K562 (cell line): ENCODE results near the gene IRF3. TPM values are rescaled to one million over a fixed set of nuclear protein-coding genes. Genes with fewer than 3 reads are reported as not detected.

Experiments
- ARNT ChIP-seq, 2 experiments: fragments of 450-650 bp; IDR thresholded peaks; 2 replicates each; pipeline ENCODE4 v1.6.1; 2016; ENCODE audit warnings: mild to moderate bottlenecking in 1 of 2
- ATF1 ChIP-seq, 2 experiments: fragments of 450-650 bp in 1 of 2; IDR thresholded peaks; 2 replicates each; pipeline ENCODE4 v1.6.1; 2016; ENCODE audit warnings: missing compliant biosample characterization in 1 of 2, missing genetic modification characterization in 1 of 2
- ATF2 ChIP-seq: sonication (generic); formaldehyde crosslinking; IDR thresholded peaks from 2 replicates; pipeline ENCODE4 v1.8.1; 2022; ENCODE audit warnings: missing genetic modification reagents
- CREB3 ChIP-seq: fragments of 450-650 bp; conservative IDR thresholded peaks from 2 replicates; pipeline ENCODE4 v1.6.1; 2016; ENCODE audit warnings: missing genetic modification characterization, low read depth, mild to moderate bottlenecking, missing compliant biosample characterization, moderate library complexity
- HLTF ChIP-seq: fragments of 450-650 bp; IDR thresholded peaks from 2 replicates; pipeline ENCODE4 v1.6.1; 2016
- HNRNPH1 ChIP-seq: fragments of 200-400 bp; formaldehyde crosslinking; optimal IDR thresholded peaks from 2 replicates; pipeline ENCODE3; 2017; ENCODE audit warnings: low read depth, mild to moderate bottlenecking, low read length, moderate library complexity
- L3MBTL2 ChIP-seq: fragments of 450-650 bp; IDR thresholded peaks from 2 replicates; pipeline ENCODE4 v1.6.1; 2016; ENCODE audit warnings: mild to moderate bottlenecking, moderate library complexity
- RBM15 ChIP-seq: fragments of 200-400 bp; formaldehyde crosslinking; IDR thresholded peaks from 2 replicates; pipeline ENCODE4 v1.6.1; 2018; ENCODE audit warnings: mild to moderate bottlenecking, low read length, moderate library complexity; ENCODE audit not compliant: insufficient read depth
- RCOR1 ChIP-seq, 2 experiments: IDR thresholded peaks; 2 replicates each; pipeline ENCODE4 v1.6.1; 2012; ENCODE audit warnings: low read depth in 2 of 2, low read length in 2 of 2, borderline replicate concordance in 1 of 2, improper control_type of control experiment in 1 of 2
- SAFB ChIP-seq: fragments of 200-400 bp; formaldehyde crosslinking; IDR thresholded peaks from 2 replicates; pipeline ENCODE4 v1.6.1; 2017; ENCODE audit warnings: low read depth, low read length, borderline replicate concordance
- SMARCA4 ChIP-seq: fragments of 450-650 bp; IDR thresholded peaks from 2 replicates; pipeline ENCODE4 v1.6.1; 2016
- TGIF2 ChIP-seq: sonication (generic); formaldehyde crosslinking; IDR thresholded peaks from 2 replicates; pipeline ENCODE4 v1.8.1; 2022; ENCODE audit warnings: mild to moderate bottlenecking, missing genetic modification reagents, moderate library complexity
- XRCC4 ChIP-seq: IDR thresholded peaks from one replicate; pipeline ENCODE4 v1.6.1; 2011; ENCODE audit not compliant: insufficient read depth, insufficient read length; ENCODE audit errors: extremely low read depth
- ZFP1 ChIP-seq: fragments of 450-650 bp; formaldehyde crosslinking; IDR thresholded peaks from 2 replicates; pipeline ENCODE4 v1.4.0; 2020; ENCODE audit warnings: mild to moderate bottlenecking, mixed read lengths
- ZNF175 ChIP-seq: fragments of 200-800 bp; sonication (Bioruptor generic); IDR thresholded peaks from 2 replicates; pipeline ENCODE4 v1.6.1; 2016; ENCODE audit warnings: low read depth, mild to moderate bottlenecking, missing genetic modification characterization, missing compliant biosample characterization
- ZNF561 ChIP-seq: fragments of 450-650 bp; formaldehyde crosslinking; conservative IDR thresholded peaks from 2 replicates; pipeline ENCODE4 v1.4.0; 2020; ENCODE audit warnings: mild to moderate bottlenecking, moderate library complexity
- ZNF785 ChIP-seq: fragments of 250-450 bp; sonication (Bioruptor Pico); IDR thresholded peaks from 2 replicates; pipeline ENCODE4 v1.4.0; 2020; ENCODE audit warnings: mild to moderate bottlenecking
- polyA plus RNA-seq, 8 experiments: library from polyadenylated mRNA; depleted of rRNA in 4 of 8; stranded (reverse) in 5 of 8; unstranded in 3 of 8; fragments of >200 nt; fragmentation: Nextera tagmentation in 2 of 8; fragmentation: Illumina TruSeq in 1 of 8; extraction: Ambion mirVana in 2 of 8; extraction: Trizol in 1 of 8; gene quantifications; 2 replicates each; pipeline versions ENCODE4 v1.2.1 to v1.2.3, GENCODE V29; 2011 to 2014; ENCODE audit warnings: inconsistent platforms in 1 of 8, missing spikeins in 1 of 8
- total RNA-seq, 7 experiments: library from RNA; depleted of rRNA in 6 of 7; stranded (reverse); fragments of >200 nt in 6 of 7; fragmentation: Illumina TruSeq in 2 of 7; extraction: Trizol in 2 of 7; gene quantifications; 2 replicates each; pipeline versions ENCODE4 v1.2.1 to v1.2.3, GENCODE V29; 2011 to 2021; ENCODE audit warnings: low replicate concordance in 1 of 7
- TF ChIP-seq, protein P1 (sequence below), 2 experiments: IDR thresholded peaks; 2 replicates each; pipeline ENCODE4 v1.6.1; 2012; ENCODE audit warnings: improper control_type of control experiment in 2 of 2, low read depth in 2 of 2, low read length in 2 of 2, borderline replicate concordance in 1 of 2
- TF ChIP-seq, protein P2 (sequence below): sonication (generic); formaldehyde crosslinking; IDR thresholded peaks from 2 replicates; pipeline ENCODE4 v1.8.0; 2022; ENCODE audit warnings: missing genetic modification reagents, mild to moderate bottlenecking, borderline replicate concordance

Gene IRF3
- total and polyA plus RNA-seq, 9 of the 15 experiments (the other 6 are each of a cell fraction or from before 2014, with no cell fraction given), result 7.5 to 145 (median 65.4) TPM

DNA sequence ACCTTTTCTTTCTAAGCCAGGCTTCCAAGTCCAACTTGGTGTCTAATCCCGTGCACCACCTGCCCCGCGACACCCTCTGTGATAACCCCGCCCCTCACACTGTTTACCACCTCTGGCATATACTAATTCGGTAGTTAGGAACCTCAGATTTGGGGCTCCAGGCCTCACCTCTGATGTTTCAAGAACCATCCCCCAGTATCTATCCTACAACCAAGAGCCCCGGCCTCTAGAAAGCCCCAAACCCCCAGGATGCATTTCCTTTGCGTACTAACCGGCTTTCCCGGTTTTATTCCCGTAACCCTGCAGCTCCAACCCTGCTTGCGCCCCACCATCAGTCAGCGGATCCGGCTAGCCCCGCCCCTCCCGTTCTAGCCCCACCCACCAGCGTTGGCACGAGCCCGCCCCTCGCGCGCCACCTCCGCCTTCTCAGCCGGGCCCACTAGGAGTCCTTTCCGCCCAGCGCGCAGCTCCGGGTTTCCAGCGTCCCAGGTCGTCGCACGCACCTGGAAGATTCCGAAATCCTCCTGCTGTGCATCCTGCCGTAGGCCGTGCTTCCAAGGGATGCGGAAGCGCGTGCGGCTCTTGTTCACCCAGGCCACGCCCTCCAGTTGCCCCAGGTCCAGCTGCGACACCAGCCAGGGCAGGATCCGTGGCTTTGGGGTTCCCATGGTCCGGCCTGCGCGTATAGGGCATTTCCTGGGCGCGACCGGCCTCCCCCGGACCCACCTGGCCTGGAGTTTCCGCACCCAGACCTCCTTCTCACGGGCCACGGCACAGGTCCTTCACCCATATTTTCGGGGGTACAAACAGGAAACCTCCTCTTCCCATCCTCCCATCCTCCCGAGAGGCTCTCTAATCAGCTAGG lies 1.3 kb downstream of the IRF3 start (continued):
- TF ChIP-seq ZNF175, result no peak
- no peak for TF ChIP-seq ZNF785 (CRISPR knock-in tag)
- no peak for TF ChIP-seq ARNT (IDR thresholded peaks at IDR 0.05)
- no peak for TF ChIP-seq ATF1 (CRISPR knock-in tag; IDR thresholded peaks at IDR 0.05)
- TF ChIP-seq ATF1 (tag; IDR thresholded peaks at IDR 0.05), result no peak; the same call in 1 of the 2 replicates
- no peak for TF ChIP-seq CREB3 (tag)
- no peak for TF ChIP-seq XRCC4
- no peak for TF ChIP-seq RCOR1 (IDR thresholded peaks at IDR 0.05; ENCODE audit: borderline replicate concordance in 1 of 2, low read depth in 2 of 2, low read length in 2 of 2)
- no peak for TF ChIP-seq ATF2 (CRISPR knock-in tag)
- no peak for TF ChIP-seq SMARCA4
- no peak for TF ChIP-seq ZNF561 (CRISPR knock-in tag)
- TF ChIP-seq ZFP1 (CRISPR knock-in tag), result no peak
- TF ChIP-seq, protein P1, sequence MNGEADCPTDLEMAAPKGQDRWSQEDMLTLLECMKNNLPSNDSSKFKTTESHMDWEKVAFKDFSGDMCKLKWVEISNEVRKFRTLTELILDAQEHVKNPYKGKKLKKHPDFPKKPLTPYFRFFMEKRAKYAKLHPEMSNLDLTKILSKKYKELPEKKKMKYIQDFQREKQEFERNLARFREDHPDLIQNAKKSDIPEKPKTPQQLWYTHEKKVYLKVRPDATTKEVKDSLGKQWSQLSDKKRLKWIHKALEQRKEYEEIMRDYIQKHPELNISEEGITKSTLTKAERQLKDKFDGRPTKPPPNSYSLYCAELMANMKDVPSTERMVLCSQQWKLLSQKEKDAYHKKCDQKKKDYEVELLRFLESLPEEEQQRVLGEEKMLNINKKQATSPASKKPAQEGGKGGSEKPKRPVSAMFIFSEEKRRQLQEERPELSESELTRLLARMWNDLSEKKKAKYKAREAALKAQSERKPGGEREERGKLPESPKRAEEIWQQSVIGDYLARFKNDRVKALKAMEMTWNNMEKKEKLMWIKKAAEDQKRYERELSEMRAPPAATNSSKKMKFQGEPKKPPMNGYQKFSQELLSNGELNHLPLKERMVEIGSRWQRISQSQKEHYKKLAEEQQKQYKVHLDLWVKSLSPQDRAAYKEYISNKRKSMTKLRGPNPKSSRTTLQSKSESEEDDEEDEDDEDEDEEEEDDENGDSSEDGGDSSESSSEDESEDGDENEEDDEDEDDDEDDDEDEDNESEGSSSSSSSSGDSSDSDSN (IDR thresholded peaks at IDR 0.05; ENCODE audit: borderline replicate concordance in 1 of 2, low read depth in 2 of 2, low read length in 2 of 2), result 0 out of 4 replicates have a peak, but pooled peaks of 1 of the 2 experiments have one; percentile 44
- TF ChIP-seq TGIF2 (CRISPR knock-in tag), result no peak
- TF ChIP-seq HLTF, result no peak
- no peak for TF ChIP-seq RBM15
- TF ChIP-seq SAFB, result no peak
- no peak for TF ChIP-seq L3MBTL2
- TF ChIP-seq, protein P2, sequence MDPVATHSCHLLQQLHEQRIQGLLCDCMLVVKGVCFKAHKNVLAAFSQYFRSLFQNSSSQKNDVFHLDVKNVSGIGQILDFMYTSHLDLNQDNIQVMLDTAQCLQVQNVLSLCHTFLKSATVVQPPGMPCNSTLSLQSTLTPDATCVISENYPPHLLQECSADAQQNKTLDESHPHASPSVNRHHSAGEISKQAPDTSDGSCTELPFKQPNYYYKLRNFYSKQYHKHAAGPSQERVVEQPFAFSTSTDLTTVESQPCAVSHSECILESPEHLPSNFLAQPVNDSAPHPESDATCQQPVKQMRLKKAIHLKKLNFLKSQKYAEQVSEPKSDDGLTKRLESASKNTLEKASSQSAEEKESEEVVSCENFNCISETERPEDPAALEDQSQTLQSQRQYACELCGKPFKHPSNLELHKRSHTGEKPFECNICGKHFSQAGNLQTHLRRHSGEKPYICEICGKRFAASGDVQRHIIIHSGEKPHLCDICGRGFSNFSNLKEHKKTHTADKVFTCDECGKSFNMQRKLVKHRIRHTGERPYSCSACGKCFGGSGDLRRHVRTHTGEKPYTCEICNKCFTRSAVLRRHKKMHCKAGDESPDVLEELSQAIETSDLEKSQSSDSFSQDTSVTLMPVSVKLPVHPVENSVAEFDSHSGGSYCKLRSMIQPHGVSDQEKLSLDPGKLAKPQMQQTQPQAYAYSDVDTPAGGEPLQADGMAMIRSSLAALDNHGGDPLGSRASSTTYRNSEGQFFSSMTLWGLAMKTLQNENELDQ, result no peak
- no peak for TF ChIP-seq HNRNPH1
